Measurements from ENCODE around the gene WDHD1.
"Not testable (repeated sequence)": the region's sequence is repeated elsewhere in the genome, so short reads cannot be mapped to it uniquely, and the experiment has no call there.

Gene WDHD1

GRCh38 chr14:55064896-55065295 lies 38.0 kb upstream of the WDHD1 start:
- not testable (repeated sequence) for DNase-seq; H3K4ac ChIP-seq (ENCODE audit: low read depth, low read length); H3K23ac ChIP-seq (ENCODE audit: low read length); H3K27me3 ChIP-seq (ENCODE audit: insufficient read depth, low read length); H3K14ac ChIP-seq (ENCODE audit: low read length); H2BK120ac ChIP-seq (ENCODE audit: insufficient read depth, low read length, poor library complexity); H3K18ac ChIP-seq (ENCODE audit: low read length); H3K4me3 ChIP-seq (ENCODE audit: low read depth, low read length); H3K79me2 ChIP-seq (ENCODE audit: control insufficient read depth, insufficient read depth, low read length, poor library complexity); H4K8ac ChIP-seq (ENCODE audit: low read depth, low read length); H3K9ac ChIP-seq (ENCODE audit: low read length); H3K9me3 ChIP-seq (ENCODE audit: insufficient read depth, low read depth, low read length); H3K4me1 ChIP-seq (ENCODE audit: control insufficient read depth in 1 of 2, insufficient read depth in 2 of 2, low read length in 2 of 2); H3K79me1 ChIP-seq (ENCODE audit: low read length); H4K12ac ChIP-seq (ENCODE audit: low read depth, low read length); H2AFZ ChIP-seq (ENCODE audit: insufficient read depth, low read length, poor library complexity); H2AK5ac ChIP-seq (ENCODE audit: low read length); H3K4me2 ChIP-seq (ENCODE audit: low read length); H2BK5ac ChIP-seq (ENCODE audit: low read depth, low read length, poor library complexity); H4K91ac ChIP-seq (ENCODE audit: low read depth, low read length); H2BK12ac ChIP-seq (ENCODE audit: low read length); H3K27ac ChIP-seq (ENCODE audit: low read depth, low read length)
- H3K36me3 ChIP-seq (ENCODE audit: control insufficient read depth in 1 of 2, insufficient read depth in 2 of 2, low read length in 2 of 2), result peaks cover 18 to 19% of the 10 kb centered on the region in 2 experiments
- no CpG with 5 or more reads among the region's 2 CpGs for WGBS (ENCODE audit: extremely low coverage, insufficient coverage, insufficient read length)

GRCh38 chr14:55062517-55063351 lies 35.8 kb upstream of the WDHD1 start:
- Histone ChIP-seq H3K36me3 (ENCODE audit: control insufficient read depth in 1 of 2, insufficient read depth in 2 of 2, low read length in 2 of 2) (peaks cover 24 to 25% of the 10 kb centered on the region in 2 experiments), H3K18ac (ENCODE audit: low read length) (no peak overlapping the region), H3K9me3 (ENCODE audit: insufficient read depth, low read depth, low read length) (no peaks in the 10 kb centered on the region), H3K79me2 (ENCODE audit: control insufficient read depth, insufficient read depth, low read length, poor library complexity) (peaks cover 5% of the 10 kb centered on the region), H2AK5ac (ENCODE audit: low read length) (no peak overlapping the region), H2BK12ac (ENCODE audit: low read length) (no peak overlapping the region), H3K23ac (ENCODE audit: low read length) (no peak overlapping the region), H3K4me2 (ENCODE audit: low read length) (no peak overlapping the region), H2AFZ (ENCODE audit: insufficient read depth, low read length, poor library complexity) (no peak overlapping the region), H4K91ac (ENCODE audit: low read depth, low read length) (no peak overlapping the region), H3K14ac (ENCODE audit: low read length) (no peak overlapping the region), H3K4ac (ENCODE audit: low read depth, low read length) (no peak overlapping the region), H3K27me3 (ENCODE audit: insufficient read depth, low read length) (no peaks in the 10 kb centered on the region), H2BK120ac (ENCODE audit: insufficient read depth, low read length, poor library complexity) (no peak overlapping the region), H3K9ac (ENCODE audit: low read length) (no peak overlapping the region), H4K8ac (ENCODE audit: low read depth, low read length) (no peak overlapping the region), H3K27ac (ENCODE audit: low read depth, low read length) (no peak overlapping the region), H4K12ac (ENCODE audit: low read depth, low read length) (no peak overlapping the region), H3K4me3 (ENCODE audit: low read depth, low read length) (no peak overlapping the region), H3K79me1 (ENCODE audit: low read length) (no peaks in the 10 kb centered on the region), H3K4me1 (ENCODE audit: control insufficient read depth in 1 of 2, insufficient read depth in 2 of 2, low read length in 2 of 2) (no peaks in the 10 kb centered on the region), H2BK5ac (ENCODE audit: low read depth, low read length, poor library complexity) (no peak overlapping the region)
- no peak for DNase-seq
- WGBS (ENCODE audit: extremely low coverage, insufficient coverage, insufficient read length), result no CpG with 5 or more reads among the region's 11 CpGs

- no peak overlapping the region for H4K91ac ChIP-seq (ENCODE audit: low read depth, low read length)
- no peak overlapping the region for H3K9ac ChIP-seq (ENCODE audit: low read length)
- H2AFZ ChIP-seq (ENCODE audit: insufficient read depth, low read length, poor library complexity), result no peak overlapping the region
- H4K8ac ChIP-seq (ENCODE audit: low read depth, low read length), result no peak overlapping the region
- no peak overlapping the region for H2BK12ac ChIP-seq (ENCODE audit: low read length)
- H2AK5ac ChIP-seq (ENCODE audit: low read length), result no peak overlapping the region
- no peak overlapping the region for H3K27ac ChIP-seq (ENCODE audit: low read depth, low read length)
- H3K4me3 ChIP-seq (ENCODE audit: low read depth, low read length), result no peak overlapping the region
- peak overlapping the region; percentile 76 for H3K4ac ChIP-seq (ENCODE audit: low read depth, low read length)
- no peak overlapping the region for H3K23ac ChIP-seq (ENCODE audit: low read length)
- H3K79me2 ChIP-seq (ENCODE audit: control insufficient read depth, insufficient read depth, low read length, poor library complexity), result peaks cover 6% of the 10 kb centered on the region
- H3K9me3 ChIP-seq (ENCODE audit: insufficient read depth, low read depth, low read length), result no peaks in the 10 kb centered on the region
- no CpG with 5 or more reads among the region's 5 CpGs for WGBS (ENCODE audit: extremely low coverage, insufficient coverage, insufficient read length)
- H3K36me3 ChIP-seq (ENCODE audit: control insufficient read depth in 1 of 2, insufficient read depth in 2 of 2, low read length in 2 of 2), result peaks cover 23 to 24% of the 10 kb centered on the region in 2 experiments
- no peaks in the 10 kb centered on the region for H3K4me1 ChIP-seq (ENCODE audit: control insufficient read depth in 1 of 2, insufficient read depth in 2 of 2, low read length in 2 of 2)
- no peak overlapping the region for H2BK120ac ChIP-seq (ENCODE audit: insufficient read depth, low read length, poor library complexity)
- H3K79me1 ChIP-seq (ENCODE audit: low read length), result no peaks in the 10 kb centered on the region
- H4K12ac ChIP-seq (ENCODE audit: low read depth, low read length), result no peak overlapping the region
- H3K4me2 ChIP-seq (ENCODE audit: low read length), result no peak overlapping the region
- H3K18ac ChIP-seq (ENCODE audit: low read length), result no peak overlapping the region
- DNase-seq, result no peak
- no peaks in the 10 kb centered on the region for H3K27me3 ChIP-seq (ENCODE audit: insufficient read depth, low read length)
- no peak overlapping the region for H3K14ac ChIP-seq (ENCODE audit: low read length)
- H2BK5ac ChIP-seq (ENCODE audit: low read depth, low read length, poor library complexity), result no peak overlapping the region
Measured at GRCh38 chr14:55059333-55059732, 32.4 kb upstream of the WDHD1 start.

GRCh38 chr14:55057919-55058318 lies 31.0 kb upstream of the WDHD1 start:
- no peak overlapping the region for H2BK120ac ChIP-seq (ENCODE audit: insufficient read depth, low read length, poor library complexity)
- no peak overlapping the region for H3K23ac ChIP-seq (ENCODE audit: low read length)
- H2BK12ac ChIP-seq (ENCODE audit: low read length), result no peak overlapping the region
- H3K27ac ChIP-seq (ENCODE audit: low read depth, low read length), result no peak overlapping the region
- no peak overlapping the region for H3K9ac ChIP-seq (ENCODE audit: low read length)
- no peak overlapping the region for H4K12ac ChIP-seq (ENCODE audit: low read depth, low read length)
- DNase-seq, result no peak
- H3K14ac ChIP-seq (ENCODE audit: low read length), result no peak overlapping the region
- no peak overlapping the region for H2AK5ac ChIP-seq (ENCODE audit: low read length)
- H3K9me3 ChIP-seq (ENCODE audit: insufficient read depth, low read depth, low read length), result no peaks in the 10 kb centered on the region
- no peak overlapping the region for H4K91ac ChIP-seq (ENCODE audit: low read depth, low read length)
- H3K4ac ChIP-seq (ENCODE audit: low read depth, low read length), result peak overlapping the region; percentile 90
- H3K79me2 ChIP-seq (ENCODE audit: control insufficient read depth, insufficient read depth, low read length, poor library complexity), result peaks cover 9% of the 10 kb centered on the region
- no CpG with 5 or more reads among the region's 5 CpGs for WGBS (ENCODE audit: extremely low coverage, insufficient coverage, insufficient read length)
- H3K18ac ChIP-seq (ENCODE audit: low read length), result no peak overlapping the region
- H2AFZ ChIP-seq (ENCODE audit: insufficient read depth, low read length, poor library complexity), result no peak overlapping the region
- H3K79me1 ChIP-seq (ENCODE audit: low read length), result no peaks in the 10 kb centered on the region
- H3K4me2 ChIP-seq (ENCODE audit: low read length), result no peak overlapping the region
- H3K36me3 ChIP-seq (ENCODE audit: control insufficient read depth in 1 of 2, insufficient read depth in 2 of 2, low read length in 2 of 2), result peaks cover 16 to 19% of the 10 kb centered on the region in 2 experiments
- no peak overlapping the region for H4K8ac ChIP-seq (ENCODE audit: low read depth, low read length)
- H2BK5ac ChIP-seq (ENCODE audit: low read depth, low read length, poor library complexity), result no peak overlapping the region
- H3K27me3 ChIP-seq (ENCODE audit: insufficient read depth, low read length), result no peaks in the 10 kb centered on the region
- no peak overlapping the region for H3K4me3 ChIP-seq (ENCODE audit: low read depth, low read length)
- H3K4me1 ChIP-seq (ENCODE audit: control insufficient read depth in 1 of 2, insufficient read depth in 2 of 2, low read length in 2 of 2), result no peaks in the 10 kb centered on the region
